ENCODE data around the gene GRM4. TPM values are rescaled to one million over a fixed set of nuclear protein-coding genes. Genes with fewer than 3 reads are reported as not detected.

Gene GRM4
- total and polyA plus RNA-seq, 2 donors from 2014 or later: not detected

DNA sequence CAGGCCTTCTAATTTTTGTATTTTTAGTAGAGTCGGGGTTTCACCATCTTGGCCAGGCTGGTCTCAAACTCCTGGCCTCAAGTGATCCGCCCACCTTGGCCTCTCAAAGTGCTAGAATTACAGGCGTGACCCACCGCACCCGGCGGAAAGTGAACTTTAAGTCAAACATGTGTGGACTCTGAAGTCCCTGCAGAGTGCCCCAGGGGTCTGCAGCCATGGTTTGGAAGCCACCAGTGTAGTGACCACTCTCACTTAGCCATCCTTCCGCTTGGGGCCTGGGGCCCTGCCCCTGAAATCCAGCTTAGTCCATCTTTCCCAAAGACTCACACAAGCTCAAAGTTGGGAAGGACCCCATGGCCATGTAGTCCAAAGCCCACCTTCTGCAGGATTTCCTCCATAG lies 164.5 kb downstream of the GRM4 start:
- peak in 1 of 5 donors; percentile 50 for DNase-seq
- Histone ChIP-seq H3K9ac (ENCODE audit: low read length in 3 of 3) (no peak overlapping the region), H3K36me3 (ENCODE audit: control insufficient read depth in 2 of 3, insufficient read depth in 3 of 3, low read length in 3 of 3) (no peaks in the 10 kb centered on the region), H3K27ac (ENCODE audit: low read depth in 2 of 2, low read length in 2 of 2) (no peak overlapping the region), H3K9me3 (ENCODE audit: control insufficient read depth in 2 of 3, insufficient read depth in 1 of 3, low read length in 3 of 3) (no peaks in the 10 kb centered on the region), H3K4me3 (ENCODE audit: low read length in 3 of 3) (no peak overlapping the region), H3K27me3 (ENCODE audit: control insufficient read depth, insufficient read depth, low read length) (no peaks in the 10 kb centered on the region), H3K4me1 (ENCODE audit: control insufficient read depth in 2 of 3, insufficient read depth in 2 of 3, low read depth in 1 of 3, low read length in 3 of 3) (peaks cover 0 to 2% (median 0%) of the 10 kb centered on the region in 3 donors)
- FAIRE-seq: no peak
- TF ChIP-seq, protein P1, sequence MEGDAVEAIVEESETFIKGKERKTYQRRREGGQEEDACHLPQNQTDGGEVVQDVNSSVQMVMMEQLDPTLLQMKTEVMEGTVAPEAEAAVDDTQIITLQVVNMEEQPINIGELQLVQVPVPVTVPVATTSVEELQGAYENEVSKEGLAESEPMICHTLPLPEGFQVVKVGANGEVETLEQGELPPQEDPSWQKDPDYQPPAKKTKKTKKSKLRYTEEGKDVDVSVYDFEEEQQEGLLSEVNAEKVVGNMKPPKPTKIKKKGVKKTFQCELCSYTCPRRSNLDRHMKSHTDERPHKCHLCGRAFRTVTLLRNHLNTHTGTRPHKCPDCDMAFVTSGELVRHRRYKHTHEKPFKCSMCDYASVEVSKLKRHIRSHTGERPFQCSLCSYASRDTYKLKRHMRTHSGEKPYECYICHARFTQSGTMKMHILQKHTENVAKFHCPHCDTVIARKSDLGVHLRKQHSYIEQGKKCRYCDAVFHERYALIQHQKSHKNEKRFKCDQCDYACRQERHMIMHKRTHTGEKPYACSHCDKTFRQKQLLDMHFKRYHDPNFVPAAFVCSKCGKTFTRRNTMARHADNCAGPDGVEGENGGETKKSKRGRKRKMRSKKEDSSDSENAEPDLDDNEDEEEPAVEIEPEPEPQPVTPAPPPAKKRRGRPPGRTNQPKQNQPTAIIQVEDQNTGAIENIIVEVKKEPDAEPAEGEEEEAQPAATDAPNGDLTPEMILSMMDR (IDR thresholded peaks at IDR 0.05; ENCODE audit: borderline replicate concordance, extremely low read depth, insufficient read depth): no peak
- intact Hi-C loops (cut with DNase I): no loop called here

DNA sequence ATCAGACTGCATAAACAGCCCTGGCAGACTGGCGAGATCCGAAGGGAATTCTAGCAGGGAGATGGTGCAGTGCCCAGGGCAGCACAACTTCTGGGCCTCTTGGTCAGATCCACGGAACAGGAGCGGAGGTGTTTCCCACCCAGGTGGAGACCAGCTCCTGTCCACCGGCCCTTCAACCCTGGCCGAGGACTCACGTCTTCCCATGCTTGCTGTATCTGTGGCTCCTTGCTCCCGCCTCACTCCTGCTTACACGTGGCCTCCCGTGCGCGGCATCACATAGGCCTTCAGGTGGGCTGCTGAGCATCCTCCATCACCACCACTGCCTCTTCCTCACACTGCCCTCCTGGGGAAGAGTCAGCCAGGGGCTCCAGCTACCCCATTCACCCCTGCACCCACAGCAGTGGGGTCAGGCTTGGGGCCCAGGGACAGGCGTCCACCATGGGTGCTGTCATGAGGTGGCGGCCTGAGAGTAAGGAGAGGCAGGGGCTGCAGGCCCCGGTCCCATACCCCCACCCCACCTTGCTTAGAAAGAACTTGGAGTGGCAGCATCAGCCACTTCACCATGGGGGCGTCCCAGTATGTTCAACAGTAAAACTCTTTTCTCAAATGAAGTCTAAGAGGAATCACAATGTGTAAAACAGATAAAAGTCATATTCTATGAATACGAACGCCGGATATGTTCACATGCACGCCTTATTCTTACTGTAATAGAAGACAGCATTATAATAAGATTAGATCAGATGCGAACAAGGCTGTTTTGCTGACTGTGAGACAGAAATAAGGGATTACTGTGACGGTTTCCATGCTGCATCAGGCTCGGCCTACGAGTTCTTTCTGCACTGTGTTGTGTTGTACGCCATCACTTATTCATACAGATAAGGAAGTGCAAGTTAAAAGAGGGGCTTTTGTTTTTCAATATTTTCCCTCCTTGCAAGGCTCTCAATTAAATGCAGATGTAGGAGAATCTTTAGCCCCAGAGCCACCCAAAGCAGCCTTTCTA lies 165.4 kb downstream of the GRM4 start:
- FAIRE-seq (no peak), DNase-seq (peak in 2 of 5 donors; percentile 24 to 45)
- H3K27me3 ChIP-seq (ENCODE audit: control insufficient read depth, insufficient read depth, low read length): no peaks in the 10 kb centered on the region
- intact Hi-C loops (cut with DNase I): no loop called here
- H3K27ac ChIP-seq (ENCODE audit: low read depth in 2 of 2, low read length in 2 of 2): no peak overlapping the region
- TF ChIP-seq, protein P1 (IDR thresholded peaks at IDR 0.05; ENCODE audit: borderline replicate concordance, extremely low read depth, insufficient read depth): no peak
- H3K9me3 ChIP-seq (ENCODE audit: control insufficient read depth in 2 of 3, insufficient read depth in 1 of 3, low read length in 3 of 3): no peaks in the 10 kb centered on the region
- H3K4me1 ChIP-seq (ENCODE audit: control insufficient read depth in 2 of 3, insufficient read depth in 2 of 3, low read depth in 1 of 3, low read length in 3 of 3): peaks cover 0 to 2% (median 0%) of the 10 kb centered on the region in 3 donors
- H3K36me3 ChIP-seq (ENCODE audit: control insufficient read depth in 2 of 3, insufficient read depth in 3 of 3, low read length in 3 of 3): no peaks in the 10 kb centered on the region
- no peak overlapping the region for H3K9ac ChIP-seq (ENCODE audit: low read length in 3 of 3)
- no peak overlapping the region for H3K4me3 ChIP-seq (ENCODE audit: low read length in 3 of 3)

DNA sequence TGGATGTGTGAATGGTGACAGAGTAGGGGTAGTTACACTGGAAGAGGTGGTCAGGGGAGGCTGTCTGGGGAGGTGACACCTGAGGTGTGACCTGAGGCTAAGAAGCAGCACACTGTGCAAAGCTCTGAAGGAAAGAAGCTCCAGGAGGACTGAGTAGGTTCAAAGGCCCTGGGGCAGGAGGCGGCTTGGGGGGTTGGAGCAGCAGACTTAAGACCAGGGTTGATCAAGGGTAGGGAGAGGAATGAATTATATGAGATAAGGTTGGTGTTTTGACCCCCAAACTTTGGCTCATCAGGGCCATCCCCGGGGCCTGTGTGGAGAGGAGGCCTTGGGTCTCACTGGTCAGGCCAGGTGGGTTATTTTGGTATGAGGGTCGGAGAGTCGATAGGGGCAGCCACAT lies 166.1 kb downstream of the GRM4 start:
- no peaks in the 10 kb centered on the region for H3K27me3 ChIP-seq (ENCODE audit: control insufficient read depth, insufficient read depth, low read length)
- H3K4me3 ChIP-seq (ENCODE audit: low read length in 3 of 3): no peak overlapping the region
- no peaks in the 10 kb centered on the region for H3K9me3 ChIP-seq (ENCODE audit: control insufficient read depth in 2 of 3, insufficient read depth in 1 of 3, low read length in 3 of 3)
- no peaks in the 10 kb centered on the region for H3K36me3 ChIP-seq (ENCODE audit: control insufficient read depth in 2 of 3, insufficient read depth in 3 of 3, low read length in 3 of 3)
- no peak overlapping the region for H3K27ac ChIP-seq (ENCODE audit: low read depth in 2 of 2, low read length in 2 of 2)
- DNase-seq (peak in 2 of 5 donors; percentile 25 to 32), FAIRE-seq (no peak)
- H3K4me1 ChIP-seq (ENCODE audit: control insufficient read depth in 2 of 3, insufficient read depth in 2 of 3, low read depth in 1 of 3, low read length in 3 of 3): peaks cover 0 to 2% (median 0%) of the 10 kb centered on the region in 3 donors
- intact Hi-C loops (cut with DNase I): no loop called here
- TF ChIP-seq, protein P1 (IDR thresholded peaks at IDR 0.05; ENCODE audit: borderline replicate concordance, extremely low read depth, insufficient read depth): no peak
- no peak overlapping the region for H3K9ac ChIP-seq (ENCODE audit: low read length in 3 of 3)
